ENCODE measurements around the gene WARS2.

The WARS2 gene

DNA sequence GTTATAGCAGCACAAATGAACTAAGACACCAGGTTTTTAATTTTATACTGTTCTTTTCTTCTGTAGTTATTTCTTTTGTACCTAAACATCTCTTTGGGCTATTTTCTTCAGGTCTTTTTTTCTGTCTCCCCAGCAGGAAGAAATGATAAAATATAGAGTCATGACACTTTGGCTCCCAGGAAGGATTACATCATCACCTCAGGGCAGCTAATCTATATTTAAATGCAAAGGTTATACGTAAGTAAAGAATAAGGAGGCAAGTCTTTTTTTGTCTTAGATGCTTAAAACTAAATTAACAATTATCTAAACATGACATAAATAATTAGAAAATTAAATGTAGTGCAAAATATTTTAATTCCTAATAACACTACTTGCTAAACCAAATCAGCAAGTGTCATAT, 57.0 kb downstream of the WARS2 start:
- DNase-seq (ENCODE audit: low spot score) = no peak

DNA sequence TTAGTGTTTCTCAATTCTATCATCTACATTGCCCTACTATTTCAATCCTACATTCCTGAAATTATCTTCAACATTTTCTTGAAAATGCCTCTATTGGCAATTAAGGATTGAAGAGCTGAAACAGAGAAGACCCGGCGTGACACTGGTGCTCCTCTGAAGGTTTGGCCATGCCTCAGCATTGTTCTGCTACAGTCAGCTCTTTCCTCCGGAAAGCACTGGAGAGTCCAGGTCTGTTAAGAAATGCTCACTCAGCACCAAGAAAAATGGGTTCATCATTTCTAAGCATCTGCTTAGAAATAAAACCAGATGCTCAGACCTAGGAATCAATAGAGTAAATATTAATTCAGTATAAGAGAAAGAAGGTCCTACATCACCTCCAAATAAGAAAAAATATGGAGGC, 58.8 kb downstream of the WARS2 start:
- no peak for DNase-seq (ENCODE audit: low spot score)

DNA sequence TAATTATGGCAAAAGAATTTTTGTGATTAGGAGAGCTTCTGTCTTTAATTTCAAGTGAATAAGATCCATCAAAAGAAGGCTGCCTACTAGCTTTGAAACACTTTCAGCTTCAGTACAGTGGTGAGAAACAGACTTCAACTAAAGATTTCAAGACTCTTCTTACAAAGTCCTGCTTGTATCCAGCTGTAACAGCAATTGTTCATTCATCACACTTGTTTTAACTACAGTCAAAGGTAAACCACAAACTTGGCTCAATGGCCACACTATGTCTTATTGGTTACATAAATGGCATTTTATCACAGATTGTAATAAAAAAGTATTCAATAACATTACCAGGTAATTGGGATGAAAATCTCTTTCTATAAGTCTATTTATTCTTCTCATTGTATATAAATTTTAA, 59.2 kb downstream of the WARS2 start:
- no peak for DNase-seq (ENCODE audit: low spot score)

DNA sequence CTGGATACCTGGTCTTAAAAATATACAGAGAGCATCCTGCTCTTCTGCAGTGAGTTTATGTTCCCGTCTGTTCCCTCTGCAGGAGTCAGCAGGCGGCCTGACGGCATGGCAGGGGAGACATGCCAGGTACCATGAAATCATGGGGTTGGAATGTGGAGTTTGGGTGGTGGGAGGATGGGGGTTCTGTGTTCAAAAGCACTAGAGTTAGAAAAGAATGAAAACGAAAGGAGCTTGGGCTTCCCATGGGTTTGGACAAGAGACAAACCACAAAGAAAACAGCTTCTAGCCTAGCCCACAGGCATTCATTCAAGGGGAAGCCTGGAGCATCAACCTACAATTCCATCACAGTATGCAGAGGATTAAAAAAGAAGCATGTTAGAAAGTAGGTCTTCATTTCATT, 59.9 kb downstream of the WARS2 start:
- DNase-seq (ENCODE audit: low spot score) = no peak

DNA sequence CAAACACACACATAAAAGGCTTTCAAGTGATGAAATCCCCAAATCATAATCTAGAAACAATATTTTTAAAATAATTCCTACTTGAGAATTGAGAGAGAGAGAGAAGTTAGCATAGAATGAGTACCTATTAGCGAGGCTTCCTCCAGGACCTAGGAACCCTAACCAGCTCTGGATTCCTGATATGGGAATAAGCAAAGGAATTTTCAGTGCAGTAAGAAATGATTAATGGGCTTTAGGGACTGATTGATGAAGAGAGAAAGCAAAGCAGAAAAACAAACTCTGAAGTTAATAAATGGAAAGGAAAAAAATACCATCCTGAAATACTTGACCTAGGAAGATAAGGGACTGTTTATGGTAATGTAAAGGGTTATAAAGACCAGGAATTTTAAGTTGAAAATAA, 60.6 kb downstream of the WARS2 start:
- no peak for DNase-seq (ENCODE audit: low spot score)

DNA sequence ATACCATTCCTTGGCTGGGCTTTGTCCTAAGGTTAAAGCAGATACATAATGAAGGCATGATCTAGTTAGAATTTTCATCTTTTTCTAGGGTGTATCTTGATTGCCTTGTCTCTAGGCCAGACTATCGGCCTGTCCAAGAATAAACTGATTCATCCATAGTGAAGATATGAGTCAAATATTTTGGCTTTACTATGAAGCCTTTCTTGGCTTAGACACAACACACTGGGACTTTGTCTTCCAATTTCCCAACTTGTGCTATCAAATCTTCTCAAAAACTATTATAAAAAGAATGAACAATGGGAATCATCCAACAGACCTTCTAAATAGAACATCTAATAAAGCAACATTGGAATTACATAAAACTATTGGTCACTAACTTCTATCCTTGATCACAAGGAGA, 64.8 kb downstream of the WARS2 start:
- no peak for DNase-seq (ENCODE audit: low spot score)

DNA sequence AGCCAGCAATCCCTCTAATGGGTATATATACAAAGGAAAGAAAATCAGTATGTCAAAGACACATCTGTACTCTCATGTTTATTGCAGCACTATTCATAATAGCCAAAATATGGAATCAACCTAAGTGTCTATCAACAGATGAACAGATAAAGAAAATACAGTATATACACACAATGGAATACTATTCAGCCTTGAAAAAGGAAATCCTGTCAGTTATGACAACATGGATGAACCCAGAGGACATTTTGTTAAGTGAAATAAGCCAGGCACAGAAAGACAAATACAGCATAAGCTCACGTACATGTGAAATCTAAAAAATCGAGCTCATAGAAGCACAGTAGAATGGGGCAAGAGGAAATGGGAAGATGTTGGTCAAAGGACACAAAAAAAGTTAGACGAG, 69.1 kb downstream of the WARS2 start:
- no peak for DNase-seq (ENCODE audit: low spot score)

DNA sequence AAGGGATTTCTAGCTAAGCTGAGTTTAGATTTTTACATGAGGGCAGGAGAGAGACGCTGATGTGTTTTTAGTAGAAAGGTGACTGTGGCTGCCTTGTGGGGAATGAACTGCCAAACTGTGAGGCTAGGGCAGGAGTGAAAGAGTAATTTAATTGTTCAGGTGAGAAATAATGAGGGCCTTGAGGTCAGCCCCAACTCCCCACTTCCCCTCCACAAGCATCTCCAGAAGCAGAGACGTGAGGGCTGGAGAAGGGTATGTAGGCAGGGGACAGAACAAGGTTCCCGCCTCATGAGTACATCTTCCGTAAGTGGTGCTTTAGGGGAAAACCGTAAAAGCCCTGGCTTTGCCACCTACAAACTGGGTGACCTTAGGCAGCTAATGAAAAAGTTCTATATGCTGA, 70.8 kb downstream of the WARS2 start:
- DNase-seq (ENCODE audit: low spot score) = no peak

DNA sequence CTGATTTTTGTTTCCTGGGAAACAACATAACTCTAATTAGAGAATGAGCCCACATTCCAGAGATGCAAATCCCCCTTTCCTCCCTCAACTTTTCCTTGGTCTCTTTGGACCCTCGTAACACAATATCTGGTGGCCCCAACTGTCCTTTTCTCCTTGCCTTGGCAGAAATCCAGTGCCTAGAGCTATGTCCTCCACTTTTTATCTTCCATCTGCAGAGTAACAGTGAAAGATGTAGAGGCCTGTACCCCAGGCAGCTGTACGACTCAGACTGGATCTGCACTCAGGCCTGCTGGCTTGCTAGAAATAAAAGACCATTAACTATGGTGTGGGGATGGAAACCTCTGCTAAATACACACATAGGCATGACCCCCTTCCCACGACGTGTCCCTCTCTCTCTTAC, 72.0 kb downstream of the WARS2 start:
- no peak for DNase-seq (ENCODE audit: low spot score)

DNA sequence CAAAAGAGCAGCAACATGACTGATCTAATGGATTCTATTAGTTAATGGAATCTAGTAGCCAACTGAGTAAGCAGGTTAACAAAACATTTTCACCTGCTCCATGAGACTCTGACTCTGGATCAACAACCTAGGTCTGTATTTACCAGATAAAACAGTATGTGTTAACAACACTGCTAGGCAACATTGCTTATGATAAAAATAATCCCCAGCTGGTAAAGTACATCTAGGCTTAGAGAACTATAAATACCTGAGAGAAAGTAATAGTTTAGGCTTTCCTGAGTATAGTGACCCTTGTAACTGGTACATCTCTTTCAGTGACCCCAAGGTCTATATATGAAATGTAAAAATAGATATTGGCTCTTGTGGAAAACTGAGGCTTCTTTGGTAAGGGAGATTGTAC, 78.8 kb downstream of the WARS2 start:
- no peak for DNase-seq (ENCODE audit: low spot score)

DNA sequence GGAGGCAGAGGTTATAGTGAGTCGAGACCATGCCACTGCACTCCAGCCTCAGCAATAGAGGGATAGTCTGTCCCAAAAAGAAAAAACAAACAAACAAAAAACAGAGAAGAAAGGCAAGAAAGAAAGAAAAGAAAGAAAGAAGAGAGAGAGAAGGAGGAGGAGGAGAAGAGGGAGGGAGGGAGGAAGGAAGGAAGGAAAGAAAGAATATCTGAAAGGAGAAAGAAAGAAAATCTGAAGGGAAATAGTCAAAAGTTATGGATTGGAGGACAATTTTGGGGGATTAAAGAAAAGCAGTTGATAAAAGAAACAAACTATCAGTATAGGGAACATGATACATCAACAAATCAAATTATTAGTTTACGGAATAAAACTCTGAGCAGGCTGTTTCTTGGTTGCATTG, 84.9 kb downstream of the WARS2 start:
- DNase-seq (ENCODE audit: low spot score) = no peak

DNA sequence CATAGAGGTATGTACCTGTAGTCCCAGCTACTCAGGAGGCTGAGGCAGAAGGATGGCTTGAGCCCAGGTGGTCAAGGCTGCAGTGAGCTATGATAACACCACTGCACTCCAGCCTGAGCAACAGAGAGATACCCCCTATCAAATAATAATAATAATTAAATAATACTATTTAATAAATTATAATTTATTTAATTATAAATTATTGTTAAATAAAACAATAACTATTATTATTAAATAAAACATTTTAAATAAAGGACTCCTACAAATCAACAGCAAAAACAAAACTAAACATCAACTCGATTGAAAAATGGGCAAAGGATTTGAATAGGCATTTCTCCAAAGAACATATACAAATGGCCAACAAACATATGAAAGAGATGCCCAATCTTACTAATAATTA, 86.5 kb downstream of the WARS2 start:
- DNase-seq (ENCODE audit: low spot score) = no peak

DNA sequence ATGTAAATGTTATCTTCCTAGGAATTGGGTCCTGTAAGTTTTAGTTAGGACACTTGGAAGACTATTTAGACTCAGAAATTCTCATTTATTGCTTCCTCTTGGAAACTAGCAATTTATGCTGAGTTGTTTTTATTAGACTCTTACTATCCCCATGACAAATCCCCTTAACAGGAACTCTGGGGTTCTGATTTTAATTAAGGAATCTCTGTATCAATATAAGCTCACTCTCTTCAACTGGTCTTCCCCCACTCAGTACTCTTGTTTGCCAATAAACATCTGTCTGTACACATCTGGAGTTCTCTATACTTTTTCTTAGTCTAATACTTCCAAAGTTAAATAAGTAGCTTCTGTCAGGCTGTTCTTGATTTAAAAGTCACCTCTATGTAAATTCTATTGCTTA, 88.2 kb downstream of the WARS2 start:
- no peak for DNase-seq (ENCODE audit: low spot score)

DNA sequence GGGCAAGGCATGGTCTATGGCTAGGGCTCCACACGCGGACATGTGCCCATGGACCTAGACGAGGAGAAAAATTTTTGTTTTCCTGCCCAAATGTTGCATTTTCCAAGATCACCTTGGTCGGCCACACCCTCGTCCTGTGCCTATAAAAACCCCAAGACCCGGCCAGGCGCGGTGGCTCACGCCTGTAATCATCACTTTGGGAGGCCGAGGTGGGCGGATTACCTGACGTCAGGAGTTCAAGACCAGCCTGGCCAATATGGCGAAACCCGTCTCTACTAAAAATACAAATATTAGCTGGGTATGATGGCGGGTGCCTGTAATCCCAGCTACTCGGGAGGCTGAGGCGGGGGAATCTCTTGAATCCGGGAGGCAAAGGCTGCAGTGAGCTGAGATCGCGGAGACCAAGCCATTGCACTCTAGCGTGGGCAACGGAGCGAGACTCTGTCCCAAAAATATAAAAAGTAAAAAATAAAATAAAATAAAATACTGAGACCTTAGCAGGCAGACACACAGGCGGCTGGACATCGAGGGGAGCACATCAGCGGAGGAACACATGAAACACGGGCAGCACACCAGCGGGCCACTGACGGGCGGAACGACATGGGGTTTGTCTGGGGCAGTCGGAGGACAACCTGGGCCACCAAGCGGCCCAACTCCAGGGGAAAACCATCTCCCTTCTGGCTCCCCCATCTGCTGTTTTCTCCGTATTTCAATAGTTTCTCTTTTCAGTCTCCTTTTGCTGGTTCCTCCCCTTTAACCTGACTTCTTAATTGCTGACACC, 91.6 kb downstream of the WARS2 start:
- no peak for DNase-seq (ENCODE audit: low spot score)

DNA sequence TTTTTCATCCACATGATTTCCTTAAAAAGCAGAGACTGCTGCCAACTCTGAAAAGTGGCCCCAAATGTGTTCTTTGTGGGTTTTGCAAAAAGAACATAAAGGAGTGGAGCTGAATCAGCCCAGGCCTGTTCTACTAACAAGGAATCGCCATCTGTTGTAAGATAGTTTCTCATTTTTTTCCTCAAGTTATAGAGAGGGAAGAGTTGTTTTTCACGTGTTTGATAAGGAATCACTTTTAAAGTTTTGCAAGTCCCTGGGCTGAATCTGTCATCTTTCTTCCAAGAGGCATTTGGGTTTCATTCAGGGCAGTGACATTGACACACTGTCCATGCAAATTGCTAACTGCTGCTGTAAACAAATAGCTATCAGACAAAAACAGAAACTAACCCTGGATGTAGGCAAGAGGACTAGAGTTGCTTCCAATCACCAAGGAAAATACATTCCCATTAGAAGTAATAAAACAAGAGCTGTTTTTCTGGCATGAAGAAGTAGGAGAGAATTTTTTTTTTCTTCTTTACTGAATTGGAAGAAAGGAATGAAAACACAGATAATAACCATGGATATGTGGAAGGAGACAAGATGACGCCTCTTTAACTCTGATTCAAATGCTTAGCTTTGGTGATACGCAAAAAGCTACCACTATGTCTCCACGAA, 93.5 kb downstream of the WARS2 start:
- DNase-seq (ENCODE audit: low spot score) = no peak

DNA sequence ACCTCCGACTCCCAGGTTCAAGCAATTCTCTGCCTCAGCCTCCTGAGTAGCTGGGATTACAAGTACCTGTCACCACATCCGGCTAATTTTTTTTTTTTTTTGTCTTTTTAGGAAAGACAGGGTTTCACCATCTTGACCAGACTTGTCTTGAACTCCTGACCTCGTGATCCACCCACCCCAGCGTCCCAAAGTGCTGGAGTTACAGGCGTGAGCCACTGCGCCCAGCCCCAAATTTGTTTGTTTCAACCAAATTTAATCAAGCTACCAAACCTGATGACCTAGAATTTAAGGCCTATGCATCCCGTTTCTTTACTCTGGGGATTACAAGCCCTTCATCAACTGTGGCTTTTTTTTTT, 94.0 kb downstream of the WARS2 start:
- no peak for DNase-seq (ENCODE audit: low spot score)

DNA sequence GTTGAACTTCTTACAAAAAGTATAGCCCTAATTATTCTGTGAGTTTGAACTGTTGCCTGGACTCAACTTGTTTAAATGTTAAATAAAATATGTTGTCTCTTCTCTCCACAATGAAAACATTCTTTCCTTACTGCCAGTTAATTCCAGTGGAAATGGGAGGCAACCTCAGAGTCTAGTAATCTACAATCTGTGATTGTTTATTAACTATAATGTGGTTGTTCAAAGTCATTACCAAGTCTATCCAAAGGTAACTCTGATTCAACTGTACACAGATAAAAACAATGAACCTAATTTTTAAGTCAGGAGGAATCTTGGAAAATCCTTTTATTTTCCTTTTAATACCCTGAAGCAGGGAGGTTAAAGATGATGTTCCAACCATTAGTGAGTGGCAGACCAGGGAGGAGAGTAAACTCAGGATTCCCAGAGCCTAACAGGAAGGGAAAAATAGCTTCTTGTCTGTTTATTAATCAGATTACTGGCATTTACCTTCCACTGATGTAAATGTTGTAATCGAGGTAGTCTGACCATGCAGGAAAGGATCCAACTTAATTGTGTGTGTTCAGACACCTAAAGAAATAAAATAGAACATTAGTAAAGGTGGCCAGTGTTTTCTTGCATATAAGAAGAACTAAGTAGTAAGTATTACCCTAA, 95.2 kb downstream of the WARS2 start:
- DNase-seq (ENCODE audit: low spot score) = no peak

DNA sequence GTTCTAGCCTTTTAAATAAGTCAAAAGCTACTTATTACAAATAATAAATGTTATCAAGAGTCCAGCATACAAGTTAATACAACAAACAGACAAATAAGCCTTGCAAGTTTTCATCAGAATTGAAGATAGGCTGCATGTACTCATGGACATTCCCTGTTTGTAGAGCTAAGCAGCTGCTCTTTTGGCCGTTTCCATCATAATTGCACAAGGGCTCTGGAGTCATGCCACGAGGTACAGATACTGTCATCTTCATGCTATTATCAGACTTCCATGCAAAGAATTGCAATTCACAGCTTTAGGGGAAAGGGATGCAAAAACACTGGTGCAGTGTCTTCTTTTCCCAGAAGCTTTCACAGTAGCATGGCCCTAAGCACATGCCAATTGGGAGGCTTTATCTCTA, 99.5 kb downstream of the WARS2 start:
- no peak for DNase-seq (ENCODE audit: low spot score)

DNA sequence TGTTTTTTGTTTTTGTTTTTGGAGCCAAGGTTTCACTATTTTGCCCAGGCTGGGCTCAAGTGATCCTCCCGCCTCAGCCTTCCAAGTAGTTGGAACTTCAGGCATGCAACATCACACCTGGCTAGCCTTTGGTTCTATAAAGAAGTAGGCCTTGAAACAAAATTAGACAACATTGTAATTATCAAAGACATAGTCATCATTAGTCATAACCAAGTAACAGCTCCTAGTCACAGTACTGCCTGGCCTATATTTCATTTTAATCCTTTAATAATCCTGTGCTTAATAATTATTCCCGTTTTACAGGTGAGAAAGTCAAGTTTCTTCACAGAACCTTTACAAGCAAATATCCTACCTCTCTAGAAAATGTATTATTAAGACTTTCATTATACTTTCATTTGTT, 100.0 kb downstream of the WARS2 start:
- no peak for DNase-seq (ENCODE audit: low spot score)

DNA sequence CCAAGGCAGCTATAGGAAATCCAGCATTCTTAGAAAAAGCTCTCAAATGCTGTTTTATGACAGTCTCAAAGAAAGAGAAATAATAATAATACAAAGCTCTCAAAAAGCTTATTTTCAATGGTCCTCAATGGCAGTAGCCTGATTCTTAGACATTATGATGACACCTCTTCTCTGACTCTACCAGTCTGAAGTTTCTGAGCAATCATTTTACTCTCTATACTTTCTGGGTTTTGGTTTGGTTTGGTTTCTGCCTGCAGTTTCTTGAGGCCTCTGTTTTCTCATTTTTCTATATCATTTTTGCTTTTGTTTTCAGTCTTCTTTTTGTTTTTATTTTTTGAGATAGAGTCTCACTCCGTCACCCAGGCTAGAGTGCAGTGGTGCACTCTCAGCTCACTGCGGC, 102.1 kb downstream of the WARS2 start:
- DNase-seq (ENCODE audit: low spot score) = no peak

DNA sequence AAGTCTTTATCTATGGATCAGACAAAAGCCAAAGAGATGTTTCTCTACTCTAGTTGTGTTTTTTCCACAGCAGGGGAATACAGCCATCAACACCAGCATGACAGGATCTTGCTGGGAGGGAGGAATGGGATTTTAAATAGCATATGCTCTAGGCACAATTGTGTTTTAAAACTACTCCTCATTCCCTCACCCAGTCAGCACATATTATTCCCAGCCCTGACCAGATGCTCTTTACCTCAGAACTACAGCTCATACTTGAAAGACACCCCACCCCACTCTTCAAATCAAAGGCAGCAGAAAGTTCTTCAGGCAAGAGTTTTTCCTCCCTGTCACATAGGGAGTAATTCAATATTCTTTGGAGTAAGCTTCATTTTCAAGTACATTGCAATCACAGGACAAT, 106.1 kb downstream of the WARS2 start:
- no peak for DNase-seq (ENCODE audit: low spot score)

DNA sequence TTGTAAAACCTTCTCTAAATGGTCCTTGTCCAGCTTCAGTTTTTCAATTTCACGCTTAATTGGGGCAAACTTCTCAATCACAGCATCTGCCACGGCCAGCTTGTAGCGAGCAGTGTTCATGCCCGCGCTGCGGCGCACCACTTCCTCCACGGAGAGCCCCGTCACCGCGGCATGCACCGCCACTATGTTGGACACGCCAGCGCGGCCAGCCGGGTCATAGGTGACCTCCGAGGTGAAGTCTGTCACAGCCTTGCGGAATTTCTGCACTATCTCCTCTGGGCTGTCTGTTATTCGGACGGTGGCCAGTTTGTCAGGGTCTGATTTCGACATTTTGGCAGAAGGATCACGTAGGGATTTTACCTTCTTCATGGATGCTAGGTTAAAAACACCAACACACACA, 107.5 kb downstream of the WARS2 start:
- DNase-seq (ENCODE audit: low spot score) = no peak

DNA sequence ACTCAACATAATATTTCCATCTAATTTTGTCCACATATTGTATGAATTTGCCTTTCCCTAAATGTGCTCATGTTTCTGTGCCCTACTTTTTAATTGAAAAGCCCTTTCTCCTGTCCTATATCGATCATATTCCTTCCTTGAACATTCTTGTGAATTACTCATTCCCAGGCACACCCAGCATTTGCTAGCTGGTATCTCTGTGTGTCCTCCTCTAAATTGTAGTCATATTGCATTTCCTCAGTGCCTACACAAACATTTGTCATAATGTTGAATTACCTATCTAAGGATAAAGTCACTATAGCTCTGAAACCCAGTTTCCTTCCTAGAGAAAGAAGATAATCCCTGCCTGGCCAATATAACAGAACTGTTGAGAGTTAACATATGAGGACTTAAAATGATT, 112.7 kb downstream of the WARS2 start:
- no peak for DNase-seq (ENCODE audit: low spot score)

DNA sequence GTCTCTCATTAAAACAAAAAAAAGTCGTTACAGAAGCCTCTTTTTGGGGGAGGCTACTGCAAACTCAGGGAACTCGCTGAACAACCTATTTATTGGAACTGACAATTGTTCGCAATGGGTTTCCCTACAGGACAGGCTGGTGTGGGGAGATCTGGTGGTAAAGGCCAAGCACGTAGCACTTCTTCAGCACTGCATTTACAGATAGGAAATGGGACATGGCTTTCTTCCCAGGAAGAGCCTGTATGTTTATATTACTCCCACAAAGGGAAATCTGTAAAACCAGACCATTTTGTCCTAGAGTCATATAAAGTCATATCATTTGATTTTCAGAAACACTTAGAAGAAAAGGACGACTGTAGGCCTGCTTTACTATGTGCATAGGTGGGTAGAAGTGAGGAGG, 113.5 kb downstream of the WARS2 start:
- no peak for DNase-seq (ENCODE audit: low spot score)

Measured in kidney capillary endothelial cell (primary cell).